HEK293 (cell line): ENCODE measurements around the gene NUBPL.

Source experiments
- CTCF ChIP-seq: fragments of 450-650 bp; formaldehyde crosslinking; IDR thresholded peaks from 2 replicates; pipeline ENCODE4 v1.5.1; 2016; ENCODE audit warnings: missing biosample characterization, missing genetic modification characterization
- GLI4 ChIP-seq: fragments of 450-650 bp; formaldehyde crosslinking; IDR thresholded peaks from 2 replicates; pipeline ENCODE4 v1.5.1; 2016; ENCODE audit warnings: missing biosample characterization, missing genetic modification characterization
- HOXD13 ChIP-seq: sonication (generic); formaldehyde crosslinking; IDR thresholded peaks from 2 replicates; pipeline ENCODE4 v1.8.0; 2022; ENCODE audit warnings: missing genetic modification reagents, borderline replicate concordance
- ZBTB20 ChIP-seq: fragments of 450-650 bp; formaldehyde crosslinking; IDR thresholded peaks from 2 replicates; pipeline ENCODE4 v1.5.1; 2016; ENCODE audit warnings: missing biosample characterization, missing genetic modification characterization
- ZBTB49 ChIP-seq: fragments of 450-650 bp; formaldehyde crosslinking; IDR thresholded peaks from 2 replicates; pipeline ENCODE4 v1.5.1; 2016; ENCODE audit warnings: missing biosample characterization, missing genetic modification characterization, low read depth

- TF ChIP-seq ZBTB20 (tag by site-specific recombination) (no peak), HOXD13 (CRISPR knock-in tag) (no peak), CTCF (tag by site-specific recombination) (no peak), ZBTB49 (tag by site-specific recombination) (no peak), GLI4 (no peak)
Measured at GRCh38 chr14:31592122-31592521, 30.9 kb downstream of the NUBPL start.
